Vagina (tissue), 2 donors: ENCODE data around the gene FAM9C.

Experiments used
- CTCF ChIP-seq, 3 experiments: fragments of 450-650 bp in 2 of 3; fragments of 200-600 bp in 1 of 3; sonication (generic) in 1 of 3; IDR thresholded peaks; one replicate each; pipeline ENCODE4 v1.5.1; 2017 to 2019; ENCODE audit warnings: antibody characterized with exemption in 3 of 3, mild to moderate bottlenecking in 2 of 3, moderate library complexity in 2 of 3
- POLR2A ChIP-seq, 2 donors: fragments of 450-650 bp; IDR thresholded peaks; one replicate each; pipeline ENCODE4 v1.6.1; 2017; ENCODE audit warnings: antibody characterized with exemption in 2 of 2, mild to moderate bottlenecking in 2 of 2, moderate library complexity in 2 of 2

GRCh38 chrX:12996934-12997435 is 47.4 kb downstream of the FAM9C start:
- no peak for TF ChIP-seq CTCF (IDR thresholded peaks at IDR 0.05)
- no peak for TF ChIP-seq POLR2A (IDR thresholded peaks at IDR 0.05)
